Smooth muscle cell (in vitro differentiated cells): ENCODE results near the gene PXK. TPM values are rescaled to one million over a fixed set of nuclear protein-coding genes. Genes with fewer than 3 reads are reported as not detected.

Experiments used
- DNase-seq: peaks from one replicate; lab custom pipeline; 2025; ENCODE audit not compliant: unreplicated experiment; lab: John Stamatoyannopoulos, UW
- H2AFZ ChIP-seq: fragments of 200-600 bp; sonication (generic); 2 replicates; pipeline ENCODE4 v1.6.0; 2016; ENCODE audit warnings: antibody characterized with exemption, low read depth, mild to moderate bottlenecking
- H3F3A ChIP-seq: fragments of 200-600 bp; sonication (generic); 2 replicates; pipeline ENCODE4 v1.6.0; 2017; ENCODE audit warnings: antibody characterized with exemption, low read depth
- H3K27ac ChIP-seq: fragments of 200-600 bp; sonication (generic); 2 replicates; pipeline ENCODE4 v1.5.1; 2016; ENCODE audit warnings: low read depth, mild to moderate bottlenecking
- H3K27me3 ChIP-seq: fragments of 200-600 bp; sonication (generic); 2 replicates; pipeline ENCODE4 v1.6.1; 2016; ENCODE audit warnings: low read depth, mild to moderate bottlenecking
- H3K36me3 ChIP-seq: fragments of 200-600 bp; sonication (generic); 2 replicates; pipeline ENCODE4 v1.5.1; 2016; ENCODE audit warnings: low read depth
- H3K4me1 ChIP-seq: fragments of 200-600 bp; sonication (generic); 2 replicates; pipeline ENCODE4 v1.5.1; 2016; ENCODE audit warnings: low read depth
- H3K4me2 ChIP-seq: fragments of 200-600 bp; sonication (generic); 2 replicates; pipeline ENCODE4 v1.6.0; 2016; ENCODE audit warnings: mild to moderate bottlenecking
- H3K4me3 ChIP-seq: fragments of 200-600 bp; sonication (generic); 2 replicates; pipeline ENCODE4 v1.5.1; 2016; ENCODE audit warnings: mild to moderate bottlenecking
- H3K79me2 ChIP-seq: fragments of 200-600 bp; sonication (generic); 2 replicates; pipeline ENCODE4 v1.6.0; 2016; ENCODE audit warnings: low read depth, mild to moderate bottlenecking
- H3K9ac ChIP-seq: fragments of 200-600 bp; sonication (generic); 2 replicates; pipeline ENCODE4 v1.6.0; 2016; ENCODE audit warnings: low read depth
- H3K9me3 ChIP-seq: fragments of 200-600 bp; sonication (generic); replicated peaks from 2 replicates; pipeline ENCODE4 v1.5.1; 2016; ENCODE audit warnings: low read depth
- H4K20me1 ChIP-seq: fragments of 200-600 bp; sonication (generic); 2 replicates; pipeline ENCODE4 v1.6.0; 2016; ENCODE audit warnings: low read depth
- CTCF ChIP-seq: fragments of 200-600 bp; sonication (generic); IDR thresholded peaks from 2 replicates; pipeline ENCODE4 v1.5.1; 2017; ENCODE audit warnings: borderline replicate concordance, mild to moderate bottlenecking, antibody characterized with exemption; ENCODE audit not compliant: insufficient read depth, poor library complexity, severe bottlenecking
- WGBS: methylation state at CpG from one replicate; pipeline ENCODE4 v1.1.7; 2016; ENCODE audit warnings: low lambda C conversion rate; 5-methylcytosine and 5-hydroxymethylcytosine counted together
- polyA plus RNA-seq: library from polyadenylated mRNA; unstranded; fragments of >200 nt; fragmentation: Nextera tagmentation; extraction: Ambion mirVana; gene quantifications from 2 replicates; pipeline ENCODE4 v1.2.1, GENCODE V29; 2016
- total RNA-seq: library from RNA; depleted of rRNA; stranded (reverse); fragments of >200 nt; gene quantifications from 2 replicates; pipeline ENCODE4 v1.2.3, GENCODE V29; 2014

Gene PXK
- total and polyA plus RNA-seq, 2 experiments from 2014 or later, result 23.8 to 30.5 TPM

DNA sequence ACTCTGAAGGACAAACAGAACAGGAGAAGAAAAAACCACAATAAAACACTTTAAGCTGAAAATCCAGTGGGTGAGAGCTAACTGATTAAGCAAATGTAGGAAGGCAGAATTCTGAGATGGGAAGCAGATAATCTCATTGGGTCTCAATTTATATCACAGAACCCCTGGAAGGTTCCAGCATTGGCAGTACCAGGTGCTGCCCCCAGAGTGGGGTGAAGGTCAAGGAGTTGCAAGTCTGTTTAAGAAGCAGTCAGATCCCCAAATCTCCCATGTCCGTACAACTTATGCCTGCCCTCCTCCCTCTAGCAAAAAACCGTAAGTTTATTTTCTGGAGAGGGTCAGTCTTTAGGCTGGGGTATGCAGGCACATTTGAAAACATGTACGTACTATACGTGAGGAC, 45.1 kb downstream of the PXK start:
- H3K9ac ChIP-seq, result no peak overlapping the region
- no peak overlapping the region for H2AFZ ChIP-seq
- no peak overlapping the region for H3K4me2 ChIP-seq
- no peak overlapping the region for H3K4me3 ChIP-seq
- H3F3A ChIP-seq, result peaks cover 5% of the 10 kb centered on the region
- peaks cover 7% of the 10 kb centered on the region for H3K79me2 ChIP-seq
- H3K36me3 ChIP-seq, result no peaks in the 10 kb centered on the region
- no peaks in the 10 kb centered on the region for H4K20me1 ChIP-seq
- no peaks in the 10 kb centered on the region for H3K27me3 ChIP-seq
- H3K4me1 ChIP-seq, result no peaks in the 10 kb centered on the region
- H3K27ac ChIP-seq, result no peak overlapping the region
- DNase-seq, result no peak
- WGBS, result 90% methylated on average over 4 of the region's 4 CpGs
- H3K9me3 ChIP-seq, result no peaks in the 10 kb centered on the region
- TF ChIP-seq CTCF, result no peak

DNA sequence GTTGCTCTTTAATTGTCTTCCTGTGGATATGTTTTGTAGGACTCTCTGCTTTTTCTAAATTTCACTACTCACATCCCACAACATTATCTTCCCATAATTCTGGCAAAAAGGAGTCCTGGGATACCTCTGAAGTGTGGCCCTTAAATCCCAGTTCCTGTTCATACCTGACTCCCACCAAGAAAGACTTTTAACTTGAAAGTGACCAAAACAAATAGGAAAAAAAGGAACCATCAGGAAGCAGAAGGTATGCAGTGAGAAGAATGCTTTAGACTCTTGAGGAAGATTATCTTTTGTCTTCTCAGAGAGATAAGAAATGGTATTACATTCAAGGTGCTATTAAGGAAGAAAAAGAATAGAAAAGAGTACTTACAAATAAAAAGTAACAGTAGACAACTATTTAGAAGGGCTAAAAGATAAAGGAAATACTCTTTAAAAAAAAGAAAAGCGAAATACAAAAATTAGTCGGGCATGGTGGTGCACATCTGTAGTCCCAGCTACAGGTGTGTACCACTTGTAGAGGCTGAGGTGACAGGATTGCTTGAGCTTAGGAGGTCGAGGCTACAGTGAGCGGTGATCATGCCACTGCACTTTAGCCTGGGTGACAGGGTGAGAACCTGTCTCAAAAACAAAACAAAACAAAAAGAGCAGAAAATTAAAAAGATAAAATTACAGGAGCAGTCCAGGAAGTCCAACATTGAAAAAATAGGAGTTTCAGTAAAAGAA, 46.8 kb downstream of the PXK start:
- Histone ChIP-seq H3K79me2 (peaks cover 7% of the 10 kb centered on the region), H3K4me1 (peaks cover 8% of the 10 kb centered on the region), H4K20me1 (no peaks in the 10 kb centered on the region), H3K36me3 (no peaks in the 10 kb centered on the region), H3K4me2 (no peak overlapping the region), H3K9ac (no peak overlapping the region), H3K27ac (no peak overlapping the region), H3K4me3 (no peak overlapping the region), H3K27me3 (no peaks in the 10 kb centered on the region), H2AFZ (no peak overlapping the region), H3K9me3 (no peaks in the 10 kb centered on the region), H3F3A (peaks cover 16% of the 10 kb centered on the region)
- 95% methylated on average over 4 of the region's 4 CpGs for WGBS
- DNase-seq, result no peak
- no peak for TF ChIP-seq CTCF

GRCh38 chr3:58383476-58383875, 50.8 kb downstream of the PXK start:
- peak overlapping the region; percentile 93 for H3K27ac ChIP-seq
- WGBS, result 46% methylated on average over 2 of the region's 2 CpGs
- no peaks in the 10 kb centered on the region for H4K20me1 ChIP-seq
- no peak overlapping the region for H3K4me3 ChIP-seq
- peak overlapping the region; percentile 69 for H3K4me2 ChIP-seq
- H3K27me3 ChIP-seq, result no peaks in the 10 kb centered on the region
- H3K4me1 ChIP-seq, result peaks cover 22% of the 10 kb centered on the region
- H3K79me2 ChIP-seq, result no peaks in the 10 kb centered on the region
- DNase-seq, result no peak
- no peaks in the 10 kb centered on the region for H3K36me3 ChIP-seq
- no peak overlapping the region for H2AFZ ChIP-seq
- peak overlapping the region; percentile 64 for H3K9ac ChIP-seq
- H3K9me3 ChIP-seq, result no peaks in the 10 kb centered on the region
- H3F3A ChIP-seq, result peaks cover 53% of the 10 kb centered on the region
- no peak for TF ChIP-seq CTCF

DNA sequence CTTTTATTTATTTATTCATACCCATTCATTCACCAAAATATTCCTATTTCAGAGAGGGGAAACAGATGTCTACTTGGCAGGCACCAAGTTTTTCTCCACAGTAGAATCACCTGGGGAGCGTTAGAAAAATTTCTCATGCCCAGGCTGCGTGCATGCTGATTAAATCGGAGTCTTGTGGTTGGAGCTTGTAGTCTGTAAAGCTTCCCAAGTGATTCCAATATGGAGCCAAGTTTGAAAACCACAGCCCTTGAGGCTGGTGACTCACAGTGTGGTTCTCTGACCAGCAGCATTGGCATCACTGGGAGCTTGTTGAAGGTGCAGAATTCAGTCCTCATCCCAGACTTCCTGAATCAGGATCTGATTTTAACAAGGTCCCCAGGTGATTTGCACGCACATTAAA, 51.2 kb downstream of the PXK start:
- no peak for TF ChIP-seq CTCF
- H3K27me3 ChIP-seq, result no peaks in the 10 kb centered on the region
- H3K4me3 ChIP-seq, result no peak overlapping the region
- no peaks in the 10 kb centered on the region for H3K9me3 ChIP-seq
- peak overlapping the region; percentile 69 for H3K4me2 ChIP-seq
- H4K20me1 ChIP-seq, result no peaks in the 10 kb centered on the region
- H2AFZ ChIP-seq, result no peak overlapping the region
- peak; percentile 7 for DNase-seq
- peak overlapping the region; percentile 93 for H3K27ac ChIP-seq
- peaks cover 58% of the 10 kb centered on the region for H3F3A ChIP-seq
- H3K79me2 ChIP-seq, result no peaks in the 10 kb centered on the region
- H3K36me3 ChIP-seq, result no peaks in the 10 kb centered on the region
- WGBS, result 8% methylated on average over 4 of the region's 4 CpGs
- peaks cover 26% of the 10 kb centered on the region for H3K4me1 ChIP-seq
- peak overlapping the region; percentile 64 for H3K9ac ChIP-seq
